ENCODE data around the gene SRP9. TPM values are rescaled to one million over a fixed set of nuclear protein-coding genes. Genes with fewer than 3 reads are reported as not detected.
"Not testable (repeated sequence)": the region's sequence is repeated elsewhere in the genome, so short reads cannot be mapped to it uniquely, and the experiment has no call there.

The SRP9 gene
- polyA plus RNA-seq, 1 of the 3 experiments (the other 2 are of a cell fraction), result 156 TPM

- TF ChIP-seq REST (IDR thresholded peaks at IDR 0.05; ENCODE audit: low read depth, low read length) (no peak), MEF2A (IDR thresholded peaks at IDR 0.05; ENCODE audit: borderline replicate concordance, low read depth) (no peak), USF1 (IDR thresholded peaks at IDR 0.05; ENCODE audit: borderline replicate concordance, low read depth) (no peak), CHD2 (IDR thresholded peaks at IDR 0.05; ENCODE audit: low read length, partially characterized antibody) (no peak), JUND (IDR thresholded peaks at IDR 0.05) (no peak; the same call in 1 of the 2 replicates), SMC3 (IDR thresholded peaks at IDR 0.05; ENCODE audit: low read depth, low read length) (no peak; the same call in 1 of the 2 replicates), ELF1 (IDR thresholded peaks at IDR 0.05) (no peak), NFIC (IDR thresholded peaks at IDR 0.05; ENCODE audit: borderline replicate concordance) (no peak)
Measured at GRCh38 chr1:225809842-225810578, 32.4 kb downstream of the SRP9 start, which contains the start of gene EPHX1 (continued).

GRCh38 chr1:225810579-225811538 is 33.2 kb downstream of the SRP9 start:
- Histone ChIP-seq H3K4me2 (peak overlapping the region; percentile 86), H3K27ac (ENCODE audit: low read depth in 2 of 2, low read length in 1 of 2) (peak overlapping the region in 1 of 2 experiments; percentile 46; a peak in 3 of 4 replicates), H3K4me3 (ENCODE audit: low read depth in 2 of 2, low read length in 1 of 2) (peak overlapping the region; percentile 68 to 97), H3K4me1 (ENCODE audit: control insufficient read depth in 1 of 2, insufficient read depth in 2 of 2, low read depth in 1 of 2, low read length in 1 of 2) (peaks cover 5 to 23% of the 10 kb centered on the region in 2 experiments; a peak in 3 of 4 replicates), H2AFZ (ENCODE audit: low read depth) (peak overlapping the region; percentile 89), H3K9ac (peak overlapping the region; percentile 73)
- H3F3A ChIP-seq (replicated peaks; ENCODE audit: insufficient read depth); H3K9me2 ChIP-seq; H3K9me3 ChIP-seq; H3K79me2 ChIP-seq (ENCODE audit: insufficient read depth); H4K20me1 ChIP-seq (ENCODE audit: insufficient read depth); H3K27me3 ChIP-seq (ENCODE audit: insufficient read depth); DNase-seq; H3K36me3 ChIP-seq (replicated peaks in 1 of 2; ENCODE audit: control insufficient read depth in 1 of 2, insufficient read depth in 2 of 2, low read length in 1 of 2): not testable (repeated sequence)
- ChIA-PET POLR2A (interaction anchor here (1.5 to 1.6 kb wide), 2 partner anchors 9 to 33 kb away, joined by 3 to 5 read pairs; partner anchors contain the start of gene SRP9), CTCF (interaction anchor here (0.7 to 5.2 kb wide), 16 partner anchors 12 to 339 kb away, joined by 3 to 20 read pairs (median 3); partner anchors contain the start of gene SRP9)
- 64% methylated on average over 26 of the region's 29 CpGs for WGBS (ENCODE audit: low lambda C conversion rate)

Measured in SK-N-SH (cell line).